Measurements from ENCODE around the gene MAPK1IP1L. TPM values are rescaled to one million over a fixed set of nuclear protein-coding genes. Genes with fewer than 3 reads are reported as not detected.

MAPK1IP1L gene
- polyA plus RNA-seq, 2 donors = 25.4 to 35.8 TPM

DNA sequence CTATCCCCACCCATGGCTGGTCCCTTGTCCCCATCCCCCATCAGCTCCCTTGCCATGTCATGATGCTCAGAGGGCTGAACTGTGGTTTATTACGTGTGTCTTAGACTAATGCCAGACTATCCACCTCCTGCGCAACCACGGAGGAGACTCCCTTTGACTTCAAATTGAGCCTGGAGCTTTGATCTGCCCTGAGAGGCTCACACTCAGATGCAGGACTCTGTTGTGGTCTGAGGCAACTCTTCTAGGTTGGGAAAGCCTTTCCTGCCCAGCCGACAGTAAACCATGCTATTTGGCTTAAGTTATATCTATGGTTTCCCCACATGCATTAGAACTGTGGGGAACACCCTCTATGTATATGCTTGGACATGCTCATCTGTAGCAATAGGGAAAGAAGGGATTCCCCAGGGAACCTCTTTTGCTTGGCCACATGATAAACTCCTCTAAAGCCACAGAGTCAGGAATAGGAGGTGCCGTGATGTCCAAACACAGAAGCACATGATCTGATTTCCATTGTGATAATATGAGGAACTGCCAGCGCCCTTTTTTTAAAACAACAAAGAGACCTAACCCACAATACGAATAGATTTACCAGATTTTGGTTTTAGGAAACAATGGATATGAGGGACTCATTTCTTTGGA is 66.5 kb downstream of the MAPK1IP1L start:
- peaks cover 0 to 10% of the 10 kb centered on the region in 2 donors for H3K4me1 ChIP-seq (ENCODE audit: control insufficient read depth in 2 of 2, insufficient read depth in 2 of 2, low read length in 1 of 2)
- H3K4me3 ChIP-seq (ENCODE audit: low read depth in 1 of 2, low read length in 2 of 2) = no peak overlapping the region
- H3K36me3 ChIP-seq (ENCODE audit: control insufficient read depth in 2 of 2, insufficient read depth in 2 of 2, low read length in 1 of 2) = no peaks in the 10 kb centered on the region
- no peaks in the 10 kb centered on the region for H3K9me3 ChIP-seq (ENCODE audit: control insufficient read depth in 2 of 2, insufficient read depth in 1 of 2, low read depth in 1 of 2, low read length in 1 of 2)
- H3K27me3 ChIP-seq (ENCODE audit: control insufficient read depth in 1 of 2, insufficient read depth in 2 of 2, low read length in 2 of 2) = no peaks in the 10 kb centered on the region
- WGBS, 2 donors = 60 to 61% methylated on average over 7 of the region's 7 CpGs
- H3K27ac ChIP-seq (ENCODE audit: low read depth in 2 of 2, low read length in 1 of 2) = peak overlapping the region; percentile 37 to 67

DNA sequence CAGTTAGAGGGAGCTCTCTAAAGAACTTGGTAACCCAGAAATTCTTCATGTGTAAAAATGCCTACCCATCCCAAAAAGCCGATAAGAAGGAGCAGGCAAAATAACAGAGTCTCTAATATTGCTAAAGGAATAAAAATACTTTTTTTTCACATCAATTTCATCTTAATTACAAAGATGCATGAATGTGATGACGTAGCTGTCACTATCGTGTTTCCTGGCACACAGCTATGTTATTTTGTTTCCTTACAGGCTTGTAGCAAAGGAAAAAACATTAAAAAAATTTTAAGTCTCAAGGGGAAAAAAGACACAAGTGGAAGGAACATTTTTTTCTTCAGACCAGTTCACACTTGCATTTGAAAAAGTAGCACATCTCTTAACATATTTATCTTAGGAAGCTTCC is 67.3 kb downstream of the MAPK1IP1L start:
- WGBS, 2 donors = 40 to 53% methylated on average over 3 of the region's 3 CpGs
- Histone ChIP-seq H3K9me3 (ENCODE audit: control insufficient read depth in 2 of 2, insufficient read depth in 1 of 2, low read depth in 1 of 2, low read length in 1 of 2) (no peaks in the 10 kb centered on the region), H3K4me1 (ENCODE audit: control insufficient read depth in 2 of 2, insufficient read depth in 2 of 2, low read length in 1 of 2) (peaks cover 3 to 16% of the 10 kb centered on the region in 2 donors), H3K36me3 (ENCODE audit: control insufficient read depth in 2 of 2, insufficient read depth in 2 of 2, low read length in 1 of 2) (no peaks in the 10 kb centered on the region), H3K4me3 (ENCODE audit: low read depth in 1 of 2, low read length in 2 of 2) (no peak overlapping the region), H3K27ac (ENCODE audit: low read depth in 2 of 2, low read length in 1 of 2) (peak overlapping the region; percentile 37 to 67), H3K27me3 (ENCODE audit: control insufficient read depth in 1 of 2, insufficient read depth in 2 of 2, low read length in 2 of 2) (no peaks in the 10 kb centered on the region)

Other genes with a start within 250 kb of the MAPK1IP1L start
- 1 to 10 TPM; 8.5 TPM for gene GCH1, start 148.8 kb upstream of the MAPK1IP1L start, polyA plus RNA-seq
- gene WDHD1, start 24.5 kb upstream of the MAPK1IP1L start, polyA plus RNA-seq = 1 to 10 TPM; 2.2 to 2.5 TPM
- gene SOCS4, start 24.4 kb upstream of the MAPK1IP1L start, polyA plus RNA-seq = 1 to 10 TPM; 3.0 to 3.4 TPM
- gene LGALS3, start 77.6 kb downstream of the MAPK1IP1L start, polyA plus RNA-seq = 100 to 1,000 TPM; 412 to 630 TPM
- 1 to 10 TPM; 1.4 to 6.0 TPM for gene DLGAP5, start 139.9 kb downstream of the MAPK1IP1L start, polyA plus RNA-seq
- gene FBXO34, start 219.8 kb downstream of the MAPK1IP1L start, polyA plus RNA-seq = 10 to 100 TPM; 24.3 to 36.8 TPM

All from esophagus (tissue), 2 donors.